KMS-11 (cell line): ENCODE data around the gene TCEANC.

Source experiments
- H2AFZ ChIP-seq: fragments of 200-600 bp; sonication (generic); 2 replicates; pipeline ENCODE4 v1.6.1; 2016; ENCODE audit warnings: antibody characterized with exemption, mixed run types, low read depth
- H3K27ac ChIP-seq: fragments of 200-600 bp; sonication (generic); 2 replicates; pipeline ENCODE4 v1.6.1; 2016; ENCODE audit warnings: mild to moderate bottlenecking, mixed run types
- H3K27me3 ChIP-seq: fragments of 200-600 bp; sonication (generic); 2 replicates; pipeline ENCODE4 v1.6.1; 2017; ENCODE audit warnings: mild to moderate bottlenecking, low read depth, mixed run types, moderate library complexity; ENCODE audit not compliant: insufficient read depth
- H3K36me3 ChIP-seq: fragments of 200-600 bp; sonication (generic); 2 replicates; pipeline ENCODE4 v1.6.1; 2017; ENCODE audit warnings: mild to moderate bottlenecking, mixed run types; ENCODE audit not compliant: insufficient read depth
- H3K4me1 ChIP-seq: fragments of 200-600 bp; sonication (generic); 2 replicates; pipeline ENCODE4 v1.6.1; 2016; ENCODE audit warnings: mild to moderate bottlenecking, low read depth, mixed run types; ENCODE audit not compliant: poor library complexity, severe bottlenecking
- H3K4me2 ChIP-seq: fragments of 200-600 bp; sonication (generic); 2 replicates; pipeline ENCODE4 v1.7.0; 2016; ENCODE audit warnings: mild to moderate bottlenecking, mixed run types
- H3K4me3 ChIP-seq: fragments of 200-600 bp; sonication (generic); IDR thresholded peaks from 2 replicates; pipeline ENCODE4 v1.6.1; 2017; ENCODE audit warnings: low read depth, low read length, mixed read lengths; ENCODE audit not compliant: insufficient read depth
- H3K79me2 ChIP-seq: fragments of 200-600 bp; sonication (generic); 2 replicates; pipeline ENCODE4 v1.6.1; 2016; ENCODE audit warnings: low read depth, mixed run types; ENCODE audit not compliant: insufficient read depth
- H3K9ac ChIP-seq: fragments of 200-600 bp; sonication (generic); 2 replicates; pipeline ENCODE4 v1.6.1; 2016; ENCODE audit warnings: mild to moderate bottlenecking, mixed run types
- H4K20me1 ChIP-seq: fragments of 200-600 bp; sonication (generic); 2 replicates; pipeline ENCODE4 v1.6.1; 2016; ENCODE audit warnings: mild to moderate bottlenecking, mixed run types; ENCODE audit not compliant: insufficient read depth
- TF ChIP-seq, protein P1 (sequence below): fragments of 200-600 bp; sonication (generic); conservative IDR thresholded peaks from 2 replicates; pipeline ENCODE4 v1.6.1; 2017; ENCODE audit warnings: low read depth, mild to moderate bottlenecking, antibody characterized with exemption, low read length, moderate library complexity, mixed read lengths

TCEANC gene

DNA sequence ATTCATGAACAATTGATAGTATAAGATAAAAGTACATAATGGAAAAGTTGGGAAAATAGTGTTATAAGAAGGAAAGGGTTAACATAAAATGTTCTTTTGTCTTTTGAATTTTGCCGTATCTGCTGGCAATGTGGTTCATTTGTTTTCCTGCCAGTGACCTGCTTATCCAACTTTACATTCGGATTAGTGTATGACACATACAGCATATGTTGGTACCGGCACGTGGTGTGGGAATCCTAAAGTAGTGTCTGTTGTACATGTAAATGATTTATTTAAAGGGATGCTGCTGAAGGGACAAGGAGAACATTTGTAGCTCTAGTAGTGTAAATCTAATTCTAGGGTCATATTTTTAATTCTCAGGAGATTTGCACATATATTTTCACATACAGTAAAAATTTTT is 47.4 kb downstream of the TCEANC start:
- TF ChIP-seq, protein P1, sequence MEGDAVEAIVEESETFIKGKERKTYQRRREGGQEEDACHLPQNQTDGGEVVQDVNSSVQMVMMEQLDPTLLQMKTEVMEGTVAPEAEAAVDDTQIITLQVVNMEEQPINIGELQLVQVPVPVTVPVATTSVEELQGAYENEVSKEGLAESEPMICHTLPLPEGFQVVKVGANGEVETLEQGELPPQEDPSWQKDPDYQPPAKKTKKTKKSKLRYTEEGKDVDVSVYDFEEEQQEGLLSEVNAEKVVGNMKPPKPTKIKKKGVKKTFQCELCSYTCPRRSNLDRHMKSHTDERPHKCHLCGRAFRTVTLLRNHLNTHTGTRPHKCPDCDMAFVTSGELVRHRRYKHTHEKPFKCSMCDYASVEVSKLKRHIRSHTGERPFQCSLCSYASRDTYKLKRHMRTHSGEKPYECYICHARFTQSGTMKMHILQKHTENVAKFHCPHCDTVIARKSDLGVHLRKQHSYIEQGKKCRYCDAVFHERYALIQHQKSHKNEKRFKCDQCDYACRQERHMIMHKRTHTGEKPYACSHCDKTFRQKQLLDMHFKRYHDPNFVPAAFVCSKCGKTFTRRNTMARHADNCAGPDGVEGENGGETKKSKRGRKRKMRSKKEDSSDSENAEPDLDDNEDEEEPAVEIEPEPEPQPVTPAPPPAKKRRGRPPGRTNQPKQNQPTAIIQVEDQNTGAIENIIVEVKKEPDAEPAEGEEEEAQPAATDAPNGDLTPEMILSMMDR: no peak
- no peak overlapping the region for H2AFZ ChIP-seq
- H3K4me2 ChIP-seq: no peak overlapping the region
- peaks cover 61% of the 10 kb centered on the region for H3K79me2 ChIP-seq
- no peaks in the 10 kb centered on the region for H4K20me1 ChIP-seq
- no peaks in the 10 kb centered on the region for H3K4me1 ChIP-seq
- H3K27ac ChIP-seq: no peak overlapping the region
- H3K27me3 ChIP-seq: no peaks in the 10 kb centered on the region
- no peak overlapping the region for H3K9ac ChIP-seq
- no peaks in the 10 kb centered on the region for H3K36me3 ChIP-seq
- no peak overlapping the region for H3K4me3 ChIP-seq

DNA sequence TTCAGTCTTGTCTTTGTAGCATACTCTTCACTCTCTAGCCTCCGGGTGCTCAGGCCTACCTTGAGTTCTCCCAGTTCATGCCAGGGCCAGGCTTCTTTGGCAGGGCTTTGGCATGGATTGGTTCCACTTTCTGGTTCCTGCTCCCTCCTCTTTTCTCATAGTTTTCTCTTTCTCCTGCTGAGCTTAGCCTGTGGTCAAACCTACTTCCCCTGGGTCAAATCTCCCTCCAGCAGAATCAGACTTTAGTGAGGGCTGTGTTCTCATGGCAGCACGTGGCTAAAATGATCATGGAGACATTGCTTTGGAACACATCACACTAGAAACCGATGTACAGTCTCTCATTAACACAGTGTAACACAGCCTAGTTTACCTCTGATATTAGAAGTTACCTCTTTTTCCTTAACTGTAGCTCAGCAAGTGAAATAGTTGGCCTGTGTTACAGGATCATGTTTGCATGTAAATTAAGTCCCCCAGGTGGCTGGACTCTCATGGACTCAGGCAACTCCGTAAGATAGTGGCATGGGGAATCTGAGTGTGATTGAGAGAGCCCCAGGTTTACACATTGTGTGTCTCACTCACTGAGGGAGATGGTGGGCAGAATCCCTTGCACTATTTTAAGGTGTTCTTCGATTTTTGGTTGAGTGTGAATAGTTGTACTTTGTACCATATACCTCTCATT is 49.3 kb downstream of the TCEANC start:
- H3K4me2 ChIP-seq: no peak overlapping the region
- H3K9ac ChIP-seq: no peak overlapping the region
- no peak overlapping the region for H3K4me3 ChIP-seq
- TF ChIP-seq, protein P1: no peak
- no peaks in the 10 kb centered on the region for H3K27me3 ChIP-seq
- H3K4me1 ChIP-seq: no peaks in the 10 kb centered on the region
- no peaks in the 10 kb centered on the region for H3K36me3 ChIP-seq
- no peak overlapping the region for H2AFZ ChIP-seq
- H3K79me2 ChIP-seq: peaks cover 61% of the 10 kb centered on the region
- no peak overlapping the region for H3K27ac ChIP-seq
- H4K20me1 ChIP-seq: no peaks in the 10 kb centered on the region

DNA sequence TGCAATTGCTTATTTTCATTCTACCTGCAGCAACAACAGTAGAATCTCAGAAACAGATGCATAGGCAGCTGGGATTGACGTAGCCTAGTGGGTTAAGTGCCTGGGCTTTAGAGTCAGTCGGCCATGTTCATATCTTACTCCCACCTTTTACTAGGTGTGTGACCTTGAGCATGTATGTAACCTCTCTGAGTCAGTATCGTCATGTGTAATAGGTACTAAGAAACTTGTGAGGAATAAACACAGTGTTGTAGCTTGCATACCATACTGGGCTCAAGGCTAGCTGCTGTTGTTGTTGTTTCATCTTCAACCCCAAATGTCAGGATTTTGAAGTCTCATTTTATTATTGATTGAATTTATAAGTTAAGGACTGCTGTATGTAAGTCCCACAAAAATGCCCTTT is 50.2 kb downstream of the TCEANC start:
- Histone ChIP-seq H4K20me1 (no peaks in the 10 kb centered on the region), H3K4me1 (no peaks in the 10 kb centered on the region), H3K36me3 (no peaks in the 10 kb centered on the region), H3K27me3 (no peaks in the 10 kb centered on the region), H2AFZ (no peak overlapping the region), H3K4me2 (no peak overlapping the region), H3K4me3 (no peak overlapping the region), H3K79me2 (peaks cover 57% of the 10 kb centered on the region), H3K9ac (no peak overlapping the region), H3K27ac (no peak overlapping the region)
- TF ChIP-seq, protein P1: no peak

DNA sequence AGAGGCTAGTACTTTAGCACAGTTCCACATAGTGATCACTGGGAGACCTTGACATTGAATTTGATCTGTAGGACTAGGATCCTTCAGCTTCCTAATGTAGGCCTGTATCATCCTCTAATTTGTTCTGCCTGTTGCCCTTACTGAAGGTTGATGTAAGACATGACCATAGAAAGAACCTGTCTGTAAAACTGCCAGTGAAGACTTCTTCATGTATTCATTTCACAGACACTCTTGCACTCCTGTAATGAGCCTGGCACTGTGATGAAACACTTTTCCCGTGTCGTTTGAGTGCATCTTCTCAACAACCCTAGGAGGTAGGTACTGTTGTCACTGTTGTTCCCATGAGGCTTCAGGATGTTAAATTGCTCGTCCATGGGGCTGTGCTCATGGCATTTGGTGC is 50.6 kb downstream of the TCEANC start:
- Histone ChIP-seq H3K79me2 (peaks cover 52% of the 10 kb centered on the region), H2AFZ (no peak overlapping the region), H3K27me3 (no peaks in the 10 kb centered on the region), H3K27ac (no peak overlapping the region), H3K9ac (no peak overlapping the region), H3K4me2 (no peak overlapping the region), H4K20me1 (no peaks in the 10 kb centered on the region), H3K4me3 (no peak overlapping the region), H3K4me1 (no peaks in the 10 kb centered on the region), H3K36me3 (no peaks in the 10 kb centered on the region)
- TF ChIP-seq, protein P1: no peak
